ENCODE results near the gene PDE7B.

Gene PDE7B

GRCh38 chr6:136213012-136213539, 361.6 kb downstream of the PDE7B start:
- Histone ChIP-seq H3K4me1 (ENCODE audit: control insufficient read depth, insufficient read depth, low read length) (no peaks in the 10 kb centered on the region), H3K4me3 (ENCODE audit: low read depth, low read length) (no peak overlapping the region), H3K9me3 (ENCODE audit: control insufficient read depth, insufficient read depth, low read depth, low read length) (no peaks in the 10 kb centered on the region), H3K36me3 (ENCODE audit: control insufficient read depth in 2 of 2, insufficient read depth in 1 of 2, low read length in 2 of 2) (no peaks in the 10 kb centered on the region), H3K27ac (ENCODE audit: extremely low read depth, low read depth, low read length) (no peak overlapping the region)
- no peak for TF ChIP-seq ZBTB20 (tag by site-specific recombination; IDR thresholded peaks at IDR 0.05)
- no peak for TF ChIP-seq ZNF23 (tag by site-specific recombination; IDR thresholded peaks at IDR 0.05; ENCODE audit: borderline replicate concordance)
- TF ChIP-seq KLF16 (tag by site-specific recombination; IDR thresholded peaks at IDR 0.05), result no peak
- no peak for TF ChIP-seq ZNF510 (tag by site-specific recombination; IDR thresholded peaks at IDR 0.05; ENCODE audit: insufficient replicate concordance)
- no peak for TF ChIP-seq KLF10 (tag by site-specific recombination; IDR thresholded peaks at IDR 0.05)
- no peak for TF ChIP-seq ZBTB21 (tag by site-specific recombination; IDR thresholded peaks at IDR 0.05)
- TF ChIP-seq ZFP3 (tag by site-specific recombination; IDR thresholded peaks at IDR 0.05; ENCODE audit: low read depth), result no peak
- TF ChIP-seq ZNF473 (tag by site-specific recombination; IDR thresholded peaks at IDR 0.05), result no peak
- TF ChIP-seq OVOL3 (tag by site-specific recombination; IDR thresholded peaks at IDR 0.05), result no peak
- ChIA-PET CTCF (interaction anchor here (0.6 to 4.8 kb wide), 4 partner anchors 13 to 762 kb away, joined by 3 to 26 read pairs (median 4); no protein-coding TSS in a partner anchor), POLR2A (no interaction called here)

- H3K4me3 ChIP-seq (ENCODE audit: low read depth, low read length), result no peak overlapping the region
- POLR2A ChIA-PET, result no interaction called here
- TF ChIP-seq CTCF (tag by site-specific recombination; IDR thresholded peaks at IDR 0.05) (no peak), ZNF211 (tag by site-specific recombination; IDR thresholded peaks at IDR 0.05; ENCODE audit: low read depth) (no peak), ZEB2 (tag by site-specific recombination; IDR thresholded peaks at IDR 0.05) (no peak), RBAK (tag by site-specific recombination; IDR thresholded peaks at IDR 0.05) (no peak), KLF9 (tag by site-specific recombination; IDR thresholded peaks at IDR 0.05; ENCODE audit: low read depth) (no peak), ZNF530 (tag by site-specific recombination; IDR thresholded peaks at IDR 0.05; ENCODE audit: low read depth) (no peak), ZNF335 (tag by site-specific recombination; conservative IDR thresholded peaks at IDR 0.05) (no peak), ZNF132 (tag by site-specific recombination; IDR thresholded peaks at IDR 0.05; ENCODE audit: borderline replicate concordance) (no peak), KLF8 (tag by site-specific recombination; IDR thresholded peaks at IDR 0.05) (no peak)
- CTCF ChIA-PET, result interaction anchor here (0.5 to 4.8 kb wide), 2 partner anchors 9 to 12 kb away, joined by 4 to 26 read pairs; no protein-coding TSS in a partner anchor
- H3K36me3 ChIP-seq (ENCODE audit: control insufficient read depth in 2 of 2, insufficient read depth in 1 of 2, low read length in 2 of 2), result no peaks in the 10 kb centered on the region
- H3K9me3 ChIP-seq (ENCODE audit: control insufficient read depth, insufficient read depth, low read depth, low read length), result no peaks in the 10 kb centered on the region
- H3K4me1 ChIP-seq (ENCODE audit: control insufficient read depth, insufficient read depth, low read length), result no peaks in the 10 kb centered on the region
- no peak overlapping the region for H3K27ac ChIP-seq (ENCODE audit: extremely low read depth, low read depth, low read length)
These were observed 362.4 kb downstream of the PDE7B start for GRCh38 chr6:136213853-136214252.

- Histone ChIP-seq H3K36me3 (ENCODE audit: control insufficient read depth in 2 of 2, insufficient read depth in 1 of 2, low read length in 2 of 2) (no peaks in the 10 kb centered on the region), H3K4me3 (ENCODE audit: low read depth, low read length) (no peak overlapping the region), H3K4me1 (ENCODE audit: control insufficient read depth, insufficient read depth, low read length) (no peaks in the 10 kb centered on the region), H3K27ac (ENCODE audit: extremely low read depth, low read depth, low read length) (no peak overlapping the region), H3K9me3 (ENCODE audit: control insufficient read depth, insufficient read depth, low read depth, low read length) (no peaks in the 10 kb centered on the region)
- ChIA-PET POLR2A (no interaction called here), CTCF (interaction anchor here (0.9 to 2.9 kb wide), 3 partner anchors 10 to 766 kb away, joined by 4 to 21 read pairs (median 4); no protein-coding TSS in a partner anchor)
- TF ChIP-seq ZNF843 (tag by site-specific recombination; IDR thresholded peaks at IDR 0.05) (no peak), ZNF211 (tag by site-specific recombination; IDR thresholded peaks at IDR 0.05; ENCODE audit: low read depth) (no peak), ZNF433 (tag by site-specific recombination; IDR thresholded peaks at IDR 0.05; ENCODE audit: low read depth) (peak; percentile 38; the same call in 1 of the 2 replicates), ZNF394 (tag by site-specific recombination; IDR thresholded peaks at IDR 0.05; ENCODE audit: borderline replicate concordance) (peak; percentile 96), ZNF23 (tag by site-specific recombination; IDR thresholded peaks at IDR 0.05; ENCODE audit: borderline replicate concordance) (no peak), ZNF473 (tag by site-specific recombination; IDR thresholded peaks at IDR 0.05) (no peak), ZBTB11 (tag by site-specific recombination; conservative IDR thresholded peaks at IDR 0.05; ENCODE audit: low read depth) (peak; percentile 85), ZBTB8A (tag by site-specific recombination; IDR thresholded peaks at IDR 0.05) (peak; percentile 72)
These were observed 365.3 kb downstream of the PDE7B start for GRCh38 chr6:136216503-136217401.

All from HEK293 (cell line).